ENCODE measurements around the gene ARSA.

ARSA gene

DNA sequence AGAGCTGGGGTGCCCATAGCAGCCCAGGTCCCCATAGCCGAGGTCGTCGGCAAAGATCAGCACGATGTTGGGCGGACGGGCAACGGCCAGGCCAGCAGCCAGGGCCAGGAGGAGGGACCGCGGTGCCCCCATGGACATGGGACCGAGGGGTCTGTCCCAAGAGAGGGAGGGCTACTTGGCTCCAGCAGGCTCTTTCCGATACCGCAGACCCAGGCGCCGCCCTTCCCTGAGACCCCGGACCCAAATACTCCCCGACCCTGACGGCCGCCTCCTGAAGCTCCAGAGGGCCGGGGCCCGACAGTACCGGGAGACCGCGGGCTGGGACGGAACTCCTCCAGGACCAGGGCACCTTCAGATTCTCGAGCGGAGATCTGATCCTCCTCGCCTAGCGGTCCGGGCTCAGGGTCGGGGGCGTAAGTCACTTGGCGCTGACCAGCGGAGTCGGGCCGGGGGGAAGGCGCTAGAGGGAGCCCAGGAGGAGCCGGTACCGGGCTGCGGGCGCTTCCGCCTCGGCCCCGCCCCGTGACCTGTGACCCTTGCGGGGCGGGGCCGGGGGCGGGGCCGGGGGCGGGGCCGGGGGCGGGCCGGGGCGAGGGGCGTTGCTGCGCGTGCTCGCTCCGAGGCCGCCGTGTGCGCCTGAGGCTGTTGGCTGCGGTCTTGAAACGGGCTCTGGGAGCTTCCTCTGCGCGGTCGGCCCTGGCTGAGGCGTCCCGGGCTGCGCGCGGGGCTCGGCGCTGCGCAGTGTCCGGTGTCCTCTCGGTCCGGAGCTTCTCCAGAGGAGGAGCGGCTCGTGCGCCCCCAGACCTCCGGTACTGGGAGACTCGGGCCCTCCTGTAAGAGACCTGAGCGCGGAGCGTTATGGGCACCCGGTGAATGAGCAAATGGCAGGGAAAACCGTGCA, at the start of gene ARSA:
Gene ARSA, minus strand, starts transcription at position 511 of the 901 bp plus-strand sequence. Its CDS starts 373 bp downstream, at position 138.
- no peaks in the 10 kb centered on the region for H3K27me3 ChIP-seq (replicated peaks; ENCODE audit: control insufficient read depth, insufficient read depth, low read length)
- H3K36me3 ChIP-seq (ENCODE audit: control insufficient read depth, insufficient read depth, low read length): peaks cover 7% of the 10 kb centered on the region
- peak; percentile 82 for DNase-seq (ENCODE audit: extremely low read depth, insufficient read length)
- peak within 1 kb of the TSS; percentile 92 for H3K4me3 ChIP-seq (replicated peaks; ENCODE audit: low read depth, low read length)
- TF ChIP-seq, protein P1, sequence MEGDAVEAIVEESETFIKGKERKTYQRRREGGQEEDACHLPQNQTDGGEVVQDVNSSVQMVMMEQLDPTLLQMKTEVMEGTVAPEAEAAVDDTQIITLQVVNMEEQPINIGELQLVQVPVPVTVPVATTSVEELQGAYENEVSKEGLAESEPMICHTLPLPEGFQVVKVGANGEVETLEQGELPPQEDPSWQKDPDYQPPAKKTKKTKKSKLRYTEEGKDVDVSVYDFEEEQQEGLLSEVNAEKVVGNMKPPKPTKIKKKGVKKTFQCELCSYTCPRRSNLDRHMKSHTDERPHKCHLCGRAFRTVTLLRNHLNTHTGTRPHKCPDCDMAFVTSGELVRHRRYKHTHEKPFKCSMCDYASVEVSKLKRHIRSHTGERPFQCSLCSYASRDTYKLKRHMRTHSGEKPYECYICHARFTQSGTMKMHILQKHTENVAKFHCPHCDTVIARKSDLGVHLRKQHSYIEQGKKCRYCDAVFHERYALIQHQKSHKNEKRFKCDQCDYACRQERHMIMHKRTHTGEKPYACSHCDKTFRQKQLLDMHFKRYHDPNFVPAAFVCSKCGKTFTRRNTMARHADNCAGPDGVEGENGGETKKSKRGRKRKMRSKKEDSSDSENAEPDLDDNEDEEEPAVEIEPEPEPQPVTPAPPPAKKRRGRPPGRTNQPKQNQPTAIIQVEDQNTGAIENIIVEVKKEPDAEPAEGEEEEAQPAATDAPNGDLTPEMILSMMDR (IDR thresholded peaks at IDR 0.05; ENCODE audit: insufficient read depth, low read length, poor library complexity, severe bottlenecking): peak; percentile 61

GRCh38 chr22:50676661-50677492, 48.9 kb upstream of the ARSA start:
- TF ChIP-seq, protein P1 (IDR thresholded peaks at IDR 0.05; ENCODE audit: insufficient read depth, low read length, poor library complexity, severe bottlenecking): no peak
- no peaks in the 10 kb centered on the region for H3K36me3 ChIP-seq (ENCODE audit: control insufficient read depth, insufficient read depth, low read length)
- no peak for DNase-seq (ENCODE audit: extremely low read depth, insufficient read length)
- peaks cover 4% of the 10 kb centered on the region for H3K27me3 ChIP-seq (replicated peaks; ENCODE audit: control insufficient read depth, insufficient read depth, low read length)
- no peak overlapping the region for H3K4me3 ChIP-seq (replicated peaks; ENCODE audit: low read depth, low read length)

- Histone ChIP-seq H3K27me3 (replicated peaks; ENCODE audit: control insufficient read depth, insufficient read depth, low read length) (peaks cover 4% of the 10 kb centered on the region), H3K4me3 (replicated peaks; ENCODE audit: low read depth, low read length) (no peak overlapping the region), H3K36me3 (ENCODE audit: control insufficient read depth, insufficient read depth, low read length) (no peaks in the 10 kb centered on the region)
- DNase-seq (ENCODE audit: extremely low read depth, insufficient read length): no peak
- TF ChIP-seq, protein P1 (IDR thresholded peaks at IDR 0.05; ENCODE audit: insufficient read depth, low read length, poor library complexity, severe bottlenecking): no peak
Measured at GRCh38 chr22:50676180-50676636, 48.3 kb upstream of the ARSA start.

DNA sequence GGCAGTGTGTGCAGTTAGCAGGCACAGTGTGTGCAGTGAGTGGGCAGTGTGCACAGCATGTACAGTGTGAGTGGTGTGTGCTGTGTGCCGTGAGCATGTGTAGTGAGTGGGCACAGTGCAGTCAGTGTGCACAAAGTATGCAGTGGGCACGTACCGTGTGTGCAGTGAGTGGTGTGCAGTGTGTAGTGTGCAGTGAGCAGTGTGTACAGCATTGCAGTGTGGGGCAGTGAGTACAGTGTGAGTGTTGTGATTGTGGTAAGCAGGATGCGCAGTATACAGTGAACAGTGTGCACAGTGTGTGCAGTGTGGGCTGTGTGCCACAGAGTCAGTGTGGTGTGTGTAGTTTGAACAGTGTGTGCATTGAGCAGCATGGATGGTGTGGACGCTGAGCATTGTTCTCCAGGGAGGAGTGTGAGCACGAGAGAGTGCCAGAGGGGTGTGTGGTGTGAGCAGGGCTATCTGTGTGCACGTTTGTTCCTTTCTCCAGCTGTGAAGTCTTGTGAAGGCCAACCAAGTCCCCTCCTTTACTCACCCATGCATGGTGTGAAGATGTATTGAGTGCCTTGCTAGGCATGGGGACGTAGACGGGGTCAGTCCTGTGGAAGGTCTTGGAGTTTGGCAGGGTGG, 47.7 kb upstream of the ARSA start:
- H3K27me3 ChIP-seq (replicated peaks; ENCODE audit: control insufficient read depth, insufficient read depth, low read length): peaks cover 4% of the 10 kb centered on the region
- TF ChIP-seq, protein P1 (IDR thresholded peaks at IDR 0.05; ENCODE audit: insufficient read depth, low read length, poor library complexity, severe bottlenecking): no peak
- DNase-seq (ENCODE audit: extremely low read depth, insufficient read length): no peak
- no peak overlapping the region for H3K4me3 ChIP-seq (replicated peaks; ENCODE audit: low read depth, low read length)
- no peaks in the 10 kb centered on the region for H3K36me3 ChIP-seq (ENCODE audit: control insufficient read depth, insufficient read depth, low read length)

All from GM06990 (cell line).